Measurements from ENCODE around the gene NMRAL1.

NMRAL1 gene

GRCh38 chr16:4513086-4513860 lies 38.8 kb upstream of the NMRAL1 start:
- Histone ChIP-seq H3K4me1 (ENCODE audit: control insufficient read depth in 2 of 2, insufficient read depth in 2 of 2, low read length in 2 of 2) (peaks cover 20 to 22% of the 10 kb centered on the region in 2 donors), H3K36me3 (ENCODE audit: control insufficient read depth in 2 of 2, insufficient read depth in 2 of 2, low read length in 2 of 2) (peaks cover 37 to 39% of the 10 kb centered on the region in 2 donors), H3K27ac (ENCODE audit: low read depth in 2 of 2, low read length in 2 of 2) (peak overlapping the region in 1 of 2 donors; percentile 54), H3K9ac (ENCODE audit: low read depth in 1 of 2, low read length in 2 of 2) (no peak overlapping the region), H3K4me3 (ENCODE audit: low read length in 2 of 2) (no peak overlapping the region), H3K27me3 (ENCODE audit: control insufficient read depth in 2 of 2, insufficient read depth in 2 of 2, low read length in 2 of 2) (no peaks in the 10 kb centered on the region), H3K9me3 (ENCODE audit: control insufficient read depth in 2 of 2, low read length in 2 of 2) (no peaks in the 10 kb centered on the region)

DNA sequence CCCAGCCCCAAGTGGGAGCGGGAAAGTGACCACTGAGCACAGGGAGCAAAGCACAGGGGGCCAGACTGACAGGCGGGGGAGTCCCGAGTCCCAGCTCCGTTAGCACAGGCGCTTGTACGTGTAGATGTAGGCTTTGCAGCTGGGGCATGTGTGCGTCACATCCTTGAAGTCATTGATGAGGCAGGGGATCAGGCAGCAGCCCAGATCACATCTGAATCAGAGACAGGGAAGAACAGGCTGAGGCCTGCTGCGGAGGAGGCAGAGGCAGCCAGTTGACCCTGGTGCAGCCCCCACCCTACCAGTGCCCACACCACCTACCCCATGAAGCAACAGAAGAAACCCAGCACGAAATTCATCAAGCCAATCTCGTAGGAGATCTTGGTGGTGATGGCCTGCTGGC lies 38.0 kb upstream of the NMRAL1 start:
- no peak overlapping the region for H3K27ac ChIP-seq (ENCODE audit: low read depth in 2 of 2, low read length in 2 of 2)
- H3K27me3 ChIP-seq (ENCODE audit: control insufficient read depth in 2 of 2, insufficient read depth in 2 of 2, low read length in 2 of 2) = no peaks in the 10 kb centered on the region
- H3K4me1 ChIP-seq (ENCODE audit: control insufficient read depth in 2 of 2, insufficient read depth in 2 of 2, low read length in 2 of 2) = peaks cover 20 to 22% of the 10 kb centered on the region in 2 donors
- H3K9ac ChIP-seq (ENCODE audit: low read depth in 1 of 2, low read length in 2 of 2) = no peak overlapping the region
- no peak overlapping the region for H3K4me3 ChIP-seq (ENCODE audit: low read length in 2 of 2)
- no peaks in the 10 kb centered on the region for H3K9me3 ChIP-seq (ENCODE audit: control insufficient read depth in 2 of 2, low read length in 2 of 2)
- peaks cover 43 to 46% of the 10 kb centered on the region in 2 donors for H3K36me3 ChIP-seq (ENCODE audit: control insufficient read depth in 2 of 2, insufficient read depth in 2 of 2, low read length in 2 of 2)

GRCh38 chr16:4511441-4512082 lies 37.1 kb upstream of the NMRAL1 start:
- peak overlapping the region in 1 of 2 donors; percentile 29 for H3K9ac ChIP-seq (ENCODE audit: low read depth in 1 of 2, low read length in 2 of 2)
- peaks cover 21 to 22% of the 10 kb centered on the region in 2 donors for H3K4me1 ChIP-seq (ENCODE audit: control insufficient read depth in 2 of 2, insufficient read depth in 2 of 2, low read length in 2 of 2)
- H3K27ac ChIP-seq (ENCODE audit: low read depth in 2 of 2, low read length in 2 of 2) = peak overlapping the region; percentile 28 to 44
- no peak overlapping the region for H3K4me3 ChIP-seq (ENCODE audit: low read length in 2 of 2)
- peaks cover 48% of the 10 kb centered on the region in 2 donors for H3K36me3 ChIP-seq (ENCODE audit: control insufficient read depth in 2 of 2, insufficient read depth in 2 of 2, low read length in 2 of 2)
- H3K27me3 ChIP-seq (ENCODE audit: control insufficient read depth in 2 of 2, insufficient read depth in 2 of 2, low read length in 2 of 2) = no peaks in the 10 kb centered on the region
- no peaks in the 10 kb centered on the region for H3K9me3 ChIP-seq (ENCODE audit: control insufficient read depth in 2 of 2, low read length in 2 of 2)

- peak overlapping the region; percentile 28 to 44 for H3K27ac ChIP-seq (ENCODE audit: low read depth in 2 of 2, low read length in 2 of 2)
- no peak overlapping the region for H3K4me3 ChIP-seq (ENCODE audit: low read length in 2 of 2)
- no peaks in the 10 kb centered on the region for H3K27me3 ChIP-seq (ENCODE audit: control insufficient read depth in 2 of 2, insufficient read depth in 2 of 2, low read length in 2 of 2)
- peaks cover 26 to 27% of the 10 kb centered on the region in 2 donors for H3K4me1 ChIP-seq (ENCODE audit: control insufficient read depth in 2 of 2, insufficient read depth in 2 of 2, low read length in 2 of 2)
- peak overlapping the region in 1 of 2 donors; percentile 29 for H3K9ac ChIP-seq (ENCODE audit: low read depth in 1 of 2, low read length in 2 of 2)
- H3K36me3 ChIP-seq (ENCODE audit: control insufficient read depth in 2 of 2, insufficient read depth in 2 of 2, low read length in 2 of 2) = peaks cover 48 to 49% of the 10 kb centered on the region in 2 donors
- no peaks in the 10 kb centered on the region for H3K9me3 ChIP-seq (ENCODE audit: control insufficient read depth in 2 of 2, low read length in 2 of 2)
These were observed 36.5 kb upstream of the NMRAL1 start for GRCh38 chr16:4510747-4511426.

DNA sequence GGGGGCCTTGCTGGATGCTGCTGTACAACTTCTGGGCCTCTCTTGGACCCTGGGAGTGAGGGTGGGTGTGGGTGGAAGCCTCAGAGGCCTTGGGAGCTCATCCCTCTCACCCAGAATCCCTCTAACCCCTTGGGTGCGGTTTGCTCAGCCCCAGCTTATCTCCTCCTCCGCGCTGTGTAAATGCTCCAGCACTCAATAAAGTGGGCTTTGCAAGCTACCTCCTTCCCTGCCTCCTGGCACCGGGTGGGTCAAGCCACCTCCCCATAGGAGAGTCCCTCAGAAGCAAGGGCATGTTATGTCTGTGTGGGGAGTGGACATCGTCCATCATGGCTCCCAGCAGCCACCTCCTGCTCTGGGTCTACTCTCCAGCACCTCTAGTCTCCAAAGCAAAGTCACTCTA lies 35.7 kb upstream of the NMRAL1 start:
- H3K4me3 ChIP-seq (ENCODE audit: low read length in 2 of 2) = no peak overlapping the region
- H3K27me3 ChIP-seq (ENCODE audit: control insufficient read depth in 2 of 2, insufficient read depth in 2 of 2, low read length in 2 of 2) = no peaks in the 10 kb centered on the region
- no peaks in the 10 kb centered on the region for H3K9me3 ChIP-seq (ENCODE audit: control insufficient read depth in 2 of 2, low read length in 2 of 2)
- peaks cover 48 to 55% of the 10 kb centered on the region in 2 donors for H3K36me3 ChIP-seq (ENCODE audit: control insufficient read depth in 2 of 2, insufficient read depth in 2 of 2, low read length in 2 of 2)
- no peak overlapping the region for H3K9ac ChIP-seq (ENCODE audit: low read depth in 1 of 2, low read length in 2 of 2)
- H3K27ac ChIP-seq (ENCODE audit: low read depth in 2 of 2, low read length in 2 of 2) = no peak overlapping the region
- peaks cover 27 to 32% of the 10 kb centered on the region in 2 donors for H3K4me1 ChIP-seq (ENCODE audit: control insufficient read depth in 2 of 2, insufficient read depth in 2 of 2, low read length in 2 of 2)

- Histone ChIP-seq H3K9me3 (ENCODE audit: control insufficient read depth in 2 of 2, low read length in 2 of 2) (no peaks in the 10 kb centered on the region), H3K27me3 (ENCODE audit: control insufficient read depth in 2 of 2, insufficient read depth in 2 of 2, low read length in 2 of 2) (no peaks in the 10 kb centered on the region), H3K36me3 (ENCODE audit: control insufficient read depth in 2 of 2, insufficient read depth in 2 of 2, low read length in 2 of 2) (peaks cover 48 to 55% of the 10 kb centered on the region in 2 donors), H3K4me3 (ENCODE audit: low read length in 2 of 2) (no peak overlapping the region), H3K9ac (ENCODE audit: low read depth in 1 of 2, low read length in 2 of 2) (no peak overlapping the region), H3K4me1 (ENCODE audit: control insufficient read depth in 2 of 2, insufficient read depth in 2 of 2, low read length in 2 of 2) (peaks cover 24 to 29% of the 10 kb centered on the region in 2 donors), H3K27ac (ENCODE audit: low read depth in 2 of 2, low read length in 2 of 2) (no peak overlapping the region)
These were observed 35.0 kb upstream of the NMRAL1 start for GRCh38 chr16:4509420-4509819.

DNA sequence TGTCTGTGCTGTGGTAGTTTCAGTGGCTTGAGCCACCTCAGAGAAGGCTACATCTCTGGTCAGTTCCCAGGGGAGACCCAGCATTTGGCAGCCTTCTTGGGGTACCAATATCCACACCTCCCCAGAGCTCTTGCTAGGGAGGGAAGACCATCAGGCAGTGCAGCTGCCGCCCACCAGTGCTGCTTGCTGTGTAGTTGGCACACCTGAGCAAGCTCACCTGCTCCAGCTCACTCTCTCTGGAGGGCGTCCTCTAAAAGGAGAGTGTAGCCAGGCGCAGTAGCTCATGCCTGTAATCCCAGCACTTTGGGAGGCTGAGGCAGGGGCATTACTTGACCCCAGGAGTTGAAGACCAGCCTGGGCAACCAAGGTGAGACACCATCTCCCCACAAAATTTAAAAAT lies 34.4 kb upstream of the NMRAL1 start:
- Histone ChIP-seq H3K27me3 (ENCODE audit: control insufficient read depth in 2 of 2, insufficient read depth in 2 of 2, low read length in 2 of 2) (no peaks in the 10 kb centered on the region), H3K4me1 (ENCODE audit: control insufficient read depth in 2 of 2, insufficient read depth in 2 of 2, low read length in 2 of 2) (peaks cover 18 to 24% of the 10 kb centered on the region in 2 donors), H3K4me3 (ENCODE audit: low read length in 2 of 2) (no peak overlapping the region), H3K27ac (ENCODE audit: low read depth in 2 of 2, low read length in 2 of 2) (no peak overlapping the region), H3K9me3 (ENCODE audit: control insufficient read depth in 2 of 2, low read length in 2 of 2) (no peaks in the 10 kb centered on the region), H3K9ac (ENCODE audit: low read depth in 1 of 2, low read length in 2 of 2) (no peak overlapping the region), H3K36me3 (ENCODE audit: control insufficient read depth in 2 of 2, insufficient read depth in 2 of 2, low read length in 2 of 2) (peaks cover 48 to 55% of the 10 kb centered on the region in 2 donors)

- Histone ChIP-seq H3K36me3 (ENCODE audit: control insufficient read depth in 2 of 2, insufficient read depth in 2 of 2, low read length in 2 of 2) (peaks cover 48 to 52% of the 10 kb centered on the region in 2 donors), H3K9me3 (ENCODE audit: control insufficient read depth in 2 of 2, low read length in 2 of 2) (no peaks in the 10 kb centered on the region), H3K4me3 (ENCODE audit: low read length in 2 of 2) (no peak overlapping the region), H3K4me1 (ENCODE audit: control insufficient read depth in 2 of 2, insufficient read depth in 2 of 2, low read length in 2 of 2) (peaks cover 18 to 23% of the 10 kb centered on the region in 2 donors), H3K27ac (ENCODE audit: low read depth in 2 of 2, low read length in 2 of 2) (no peak overlapping the region), H3K27me3 (ENCODE audit: control insufficient read depth in 2 of 2, insufficient read depth in 2 of 2, low read length in 2 of 2) (no peaks in the 10 kb centered on the region), H3K9ac (ENCODE audit: low read depth in 1 of 2, low read length in 2 of 2) (no peak overlapping the region)
These were observed 33.3 kb upstream of the NMRAL1 start for GRCh38 chr16:4507588-4508345.

DNA sequence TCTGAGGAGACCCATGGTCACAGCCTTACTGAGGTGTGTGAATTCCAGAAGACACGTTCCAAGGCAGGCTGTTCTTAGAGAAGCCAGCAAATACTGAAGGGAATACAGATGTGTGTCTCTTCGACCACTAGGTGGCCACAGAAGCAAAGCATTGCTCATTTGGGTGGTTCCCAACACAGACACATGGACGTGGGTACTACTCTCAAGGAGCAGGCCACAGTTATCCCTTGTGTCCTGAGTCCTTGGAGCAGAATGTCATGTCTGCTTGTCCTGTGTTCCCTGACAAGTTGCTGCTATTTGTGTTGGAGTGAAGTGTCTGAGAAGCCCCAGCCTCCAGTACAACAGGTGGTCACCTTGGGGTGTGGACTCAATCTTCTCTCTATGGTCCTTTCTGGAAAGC lies 32.0 kb upstream of the NMRAL1 start:
- Histone ChIP-seq H3K9me3 (ENCODE audit: control insufficient read depth in 2 of 2, low read length in 2 of 2) (no peaks in the 10 kb centered on the region), H3K27ac (ENCODE audit: low read depth in 2 of 2, low read length in 2 of 2) (peak overlapping the region in 1 of 2 donors; percentile 82), H3K27me3 (ENCODE audit: control insufficient read depth in 2 of 2, insufficient read depth in 2 of 2, low read length in 2 of 2) (no peaks in the 10 kb centered on the region), H3K4me1 (ENCODE audit: control insufficient read depth in 2 of 2, insufficient read depth in 2 of 2, low read length in 2 of 2) (peaks cover 18 to 20% of the 10 kb centered on the region in 2 donors), H3K4me3 (ENCODE audit: low read length in 2 of 2) (no peak overlapping the region), H3K36me3 (ENCODE audit: control insufficient read depth in 2 of 2, insufficient read depth in 2 of 2, low read length in 2 of 2) (peaks cover 36 to 41% of the 10 kb centered on the region in 2 donors), H3K9ac (ENCODE audit: low read depth in 1 of 2, low read length in 2 of 2) (peak overlapping the region in 1 of 2 donors; percentile 24)

All from mucosa of rectum (tissue), 2 donors.